ENCODE results near the gene ANKRD11.

DNA sequence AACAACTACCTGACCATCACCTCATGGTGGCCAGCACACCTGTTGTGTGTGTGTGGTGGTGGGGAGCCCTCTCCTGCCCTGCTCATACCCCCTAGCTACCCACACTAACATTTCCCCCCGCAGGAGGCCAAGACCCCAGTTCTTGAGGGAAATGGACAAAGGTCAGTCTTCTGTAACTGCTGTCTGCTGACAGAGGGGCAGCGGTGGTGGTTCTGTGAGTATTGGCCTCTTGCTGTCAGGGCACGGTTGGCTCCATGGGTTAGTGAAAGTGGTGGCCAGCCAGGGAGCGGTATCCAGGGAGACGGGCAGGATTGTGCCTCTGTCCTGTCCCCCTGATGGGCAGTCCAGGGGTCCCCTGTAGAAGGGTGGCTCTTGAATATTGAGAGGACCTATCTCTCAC lies 246.7 kb downstream of the ANKRD11 start:
- TF ChIP-seq, protein P1, sequence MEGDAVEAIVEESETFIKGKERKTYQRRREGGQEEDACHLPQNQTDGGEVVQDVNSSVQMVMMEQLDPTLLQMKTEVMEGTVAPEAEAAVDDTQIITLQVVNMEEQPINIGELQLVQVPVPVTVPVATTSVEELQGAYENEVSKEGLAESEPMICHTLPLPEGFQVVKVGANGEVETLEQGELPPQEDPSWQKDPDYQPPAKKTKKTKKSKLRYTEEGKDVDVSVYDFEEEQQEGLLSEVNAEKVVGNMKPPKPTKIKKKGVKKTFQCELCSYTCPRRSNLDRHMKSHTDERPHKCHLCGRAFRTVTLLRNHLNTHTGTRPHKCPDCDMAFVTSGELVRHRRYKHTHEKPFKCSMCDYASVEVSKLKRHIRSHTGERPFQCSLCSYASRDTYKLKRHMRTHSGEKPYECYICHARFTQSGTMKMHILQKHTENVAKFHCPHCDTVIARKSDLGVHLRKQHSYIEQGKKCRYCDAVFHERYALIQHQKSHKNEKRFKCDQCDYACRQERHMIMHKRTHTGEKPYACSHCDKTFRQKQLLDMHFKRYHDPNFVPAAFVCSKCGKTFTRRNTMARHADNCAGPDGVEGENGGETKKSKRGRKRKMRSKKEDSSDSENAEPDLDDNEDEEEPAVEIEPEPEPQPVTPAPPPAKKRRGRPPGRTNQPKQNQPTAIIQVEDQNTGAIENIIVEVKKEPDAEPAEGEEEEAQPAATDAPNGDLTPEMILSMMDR (IDR thresholded peaks at IDR 0.05; ENCODE audit: low read length) = no peak
- no peak for TF ChIP-seq EZH2 (optimal IDR thresholded peaks at IDR 0.05; ENCODE audit: low read depth, low read length)

All from MM.1S (cell line).